Ishikawa (cell line): Measurements from ENCODE around the gene DENND1A.

ENCODE experiments used
- EP300 ChIP-seq: IDR thresholded peaks from 2 replicates; pipeline ENCODE4 v1.6.1; 2012; ENCODE audit warnings: borderline replicate concordance
- YY1 ChIP-seq: IDR thresholded peaks from 2 replicates; pipeline ENCODE4 v1.6.1; 2012; ENCODE audit warnings: low read depth

- TF ChIP-seq EP300 = no peak
- no peak for TF ChIP-seq YY1
These were observed 379.9 kb downstream of the DENND1A start for GRCh38 chr9:123550012-123550411.
